H7 (cell line): Measurements from ENCODE around the gene INAVA. TPM values are rescaled to one million over a fixed set of nuclear protein-coding genes. Genes with fewer than 3 reads are reported as not detected.
"Not testable (repeated sequence)": the region's sequence is repeated elsewhere in the genome, so short reads cannot be mapped to it uniquely, and the experiment has no call there.

Experiments used
- DNase-seq: peaks from one replicate; pipeline ENCODE4 v3.0.0; 2012
- H3K27me3 ChIP-seq: 2 replicates; pipeline ENCODE4 v1.6.0; 2011; ENCODE audit warnings: mild to moderate bottlenecking, low read length; ENCODE audit not compliant: control insufficient read depth, insufficient read depth
- H3K36me3 ChIP-seq: replicated peaks from 2 replicates; pipeline ENCODE4 v1.5.1; 2011; ENCODE audit warnings: low read length; ENCODE audit not compliant: control insufficient read depth, insufficient read depth
- H3K4me3 ChIP-seq: 2 replicates; pipeline ENCODE4 v1.5.1; 2011; ENCODE audit warnings: low read depth, mild to moderate bottlenecking, control low read depth, low read length, moderate library complexity; ENCODE audit not compliant: insufficient read depth
- total RNA-seq: library from RNA; depleted of rRNA; stranded (reverse); fragments of >200 nt; shearing (Covaris generic); gene quantifications from 2 replicates; pipeline ENCODE4 v1.2.3, GENCODE V29; 2014

Gene INAVA
- total RNA-seq, 1 experiment from 2014 or later = 53.8 TPM

GRCh38 chr1:200931776-200932175 lies 37.1 kb downstream of the INAVA start:
- H3K36me3 ChIP-seq = no peaks in the 10 kb centered on the region
- no peak overlapping the region for H3K4me3 ChIP-seq
- H3K27me3 ChIP-seq = no peaks in the 10 kb centered on the region
- DNase-seq = no peak

GRCh38 chr1:200934676-200935245 lies 40.1 kb downstream of the INAVA start:
- Histone ChIP-seq H3K4me3 (no peak overlapping the region), H3K27me3 (no peaks in the 10 kb centered on the region)
- no peak for DNase-seq

GRCh38 chr1:200935286-200935962 lies 40.7 kb downstream of the INAVA start:
- H3K4me3 ChIP-seq, H3K27me3 ChIP-seq, H3K36me3 ChIP-seq, DNase-seq: not testable (repeated sequence)

More at GRCh38 chr1:200934676-200935245, 40.1 kb downstream of the INAVA start:
- H3K36me3 ChIP-seq = no peaks in the 10 kb centered on the region

GRCh38 chr1:200938955-200939354 lies 44.3 kb downstream of the INAVA start:
- Histone ChIP-seq H3K27me3 (no peaks in the 10 kb centered on the region), H3K36me3 (no peaks in the 10 kb centered on the region), H3K4me3 (no peak overlapping the region)
- no peak for DNase-seq

GRCh38 chr1:200945111-200945510 lies 50.4 kb downstream of the INAVA start:
- Histone ChIP-seq H3K4me3 (no peak overlapping the region), H3K36me3 (no peaks in the 10 kb centered on the region), H3K27me3 (no peaks in the 10 kb centered on the region)
- DNase-seq = no peak

- no peaks in the 10 kb centered on the region for H3K27me3 ChIP-seq
- no peak overlapping the region for H3K4me3 ChIP-seq
- no peaks in the 10 kb centered on the region for H3K36me3 ChIP-seq
- no peak for DNase-seq
Observed at GRCh38 chr1:200947059-200947566, 52.4 kb downstream of the INAVA start.

GRCh38 chr1:200949626-200950025 lies 54.9 kb downstream of the INAVA start:
- H3K27me3 ChIP-seq = no peaks in the 10 kb centered on the region
- no peak for DNase-seq
- no peaks in the 10 kb centered on the region for H3K36me3 ChIP-seq
- no peak overlapping the region for H3K4me3 ChIP-seq

- no peaks in the 10 kb centered on the region for H3K36me3 ChIP-seq
- no peak overlapping the region for H3K4me3 ChIP-seq
- no peaks in the 10 kb centered on the region for H3K27me3 ChIP-seq
- DNase-seq = no peak
Observed at GRCh38 chr1:200951016-200951415, 56.3 kb downstream of the INAVA start.

- no peaks in the 10 kb centered on the region for H3K27me3 ChIP-seq
- no peak for DNase-seq
- H3K4me3 ChIP-seq = no peak overlapping the region
- no peaks in the 10 kb centered on the region for H3K36me3 ChIP-seq
Observed at GRCh38 chr1:200954434-200954833, 59.7 kb downstream of the INAVA start.

- Histone ChIP-seq H3K36me3 (no peaks in the 10 kb centered on the region), H3K4me3 (no peak overlapping the region), H3K27me3 (no peaks in the 10 kb centered on the region)
- peak; percentile 12 for DNase-seq
Observed at GRCh38 chr1:200958597-200958996, 63.9 kb downstream of the INAVA start.

- Histone ChIP-seq H3K36me3 (no peaks in the 10 kb centered on the region), H3K27me3 (no peaks in the 10 kb centered on the region), H3K4me3 (no peak overlapping the region)
- DNase-seq = peak; percentile 69
Observed at GRCh38 chr1:200959411-200959921, 64.8 kb downstream of the INAVA start.

- DNase-seq = peak; percentile 8
- no peaks in the 10 kb centered on the region for H3K27me3 ChIP-seq
- H3K4me3 ChIP-seq = no peak overlapping the region
- H3K36me3 ChIP-seq = no peaks in the 10 kb centered on the region
Observed at GRCh38 chr1:200960236-200960947, 65.7 kb downstream of the INAVA start.

- no peaks in the 10 kb centered on the region for H3K27me3 ChIP-seq
- no peak overlapping the region for H3K4me3 ChIP-seq
- H3K36me3 ChIP-seq = no peaks in the 10 kb centered on the region
- DNase-seq = peak; percentile 4
Observed at GRCh38 chr1:200960948-200961340, 66.2 kb downstream of the INAVA start.

- peak; percentile 8 for DNase-seq
Observed at GRCh38 chr1:200962151-200962550, 67.5 kb downstream of the INAVA start.

GRCh38 chr1:200962631-200963030 lies 67.9 kb downstream of the INAVA start:
- peak; percentile 18 for DNase-seq

More at GRCh38 chr1:200962151-200962550, 67.5 kb downstream of the INAVA start:
- H3K27me3 ChIP-seq, H3K4me3 ChIP-seq, H3K36me3 ChIP-seq: not testable (repeated sequence)

More at GRCh38 chr1:200962631-200963030, 67.9 kb downstream of the INAVA start:
- Histone ChIP-seq H3K27me3 (no peaks in the 10 kb centered on the region), H3K36me3 (no peaks in the 10 kb centered on the region), H3K4me3 (no peak overlapping the region)
